HG02759 (cell line): ENCODE measurements around the gene CNPPD1.

Experiments used
- ATAC-seq: cut with Tn5 transposase; IDR thresholded peaks from one replicate; pipeline ENCODE4 v1.9.1; 2021; ENCODE audit warnings: mild to moderate bottlenecking, moderate library complexity; ENCODE audit not compliant: unreplicated experiment

Gene CNPPD1

DNA sequence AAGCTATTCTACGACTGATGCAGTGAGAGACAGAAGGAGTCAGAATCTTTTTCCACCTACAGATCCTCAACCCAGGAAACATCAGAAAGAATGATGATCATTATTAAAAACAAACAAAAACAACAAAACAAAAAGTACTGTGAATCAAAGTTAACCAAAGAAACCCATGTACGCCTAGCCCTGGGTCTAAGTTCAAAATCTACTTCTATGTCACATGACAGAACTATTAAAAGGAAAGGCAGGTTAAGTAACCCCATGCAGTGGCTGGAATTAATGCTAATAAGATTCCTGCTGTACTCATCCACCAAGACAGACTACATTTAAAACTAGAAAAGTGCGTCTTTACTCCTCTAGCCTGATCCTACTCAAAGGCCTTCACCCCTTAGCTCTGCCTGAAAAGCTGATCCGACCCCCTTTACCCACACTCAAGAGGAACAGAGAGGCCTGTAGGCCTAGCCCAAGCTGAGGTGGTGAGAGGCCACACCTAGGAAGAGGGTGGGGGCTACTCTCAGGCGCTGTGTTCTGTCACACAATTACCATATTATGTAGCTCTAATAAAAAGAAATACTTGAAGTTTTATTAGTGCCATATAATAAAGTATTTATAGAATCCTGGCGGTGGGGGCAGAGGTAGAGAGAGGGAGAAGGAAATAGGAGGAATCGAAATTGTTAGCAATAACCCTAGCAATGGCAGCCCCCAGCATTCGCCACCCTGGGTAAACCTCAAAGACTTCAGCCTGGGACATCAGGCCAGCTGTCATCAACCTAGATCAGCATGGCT lies 53.2 kb downstream of the CNPPD1 start:
- no peak for ATAC-seq

DNA sequence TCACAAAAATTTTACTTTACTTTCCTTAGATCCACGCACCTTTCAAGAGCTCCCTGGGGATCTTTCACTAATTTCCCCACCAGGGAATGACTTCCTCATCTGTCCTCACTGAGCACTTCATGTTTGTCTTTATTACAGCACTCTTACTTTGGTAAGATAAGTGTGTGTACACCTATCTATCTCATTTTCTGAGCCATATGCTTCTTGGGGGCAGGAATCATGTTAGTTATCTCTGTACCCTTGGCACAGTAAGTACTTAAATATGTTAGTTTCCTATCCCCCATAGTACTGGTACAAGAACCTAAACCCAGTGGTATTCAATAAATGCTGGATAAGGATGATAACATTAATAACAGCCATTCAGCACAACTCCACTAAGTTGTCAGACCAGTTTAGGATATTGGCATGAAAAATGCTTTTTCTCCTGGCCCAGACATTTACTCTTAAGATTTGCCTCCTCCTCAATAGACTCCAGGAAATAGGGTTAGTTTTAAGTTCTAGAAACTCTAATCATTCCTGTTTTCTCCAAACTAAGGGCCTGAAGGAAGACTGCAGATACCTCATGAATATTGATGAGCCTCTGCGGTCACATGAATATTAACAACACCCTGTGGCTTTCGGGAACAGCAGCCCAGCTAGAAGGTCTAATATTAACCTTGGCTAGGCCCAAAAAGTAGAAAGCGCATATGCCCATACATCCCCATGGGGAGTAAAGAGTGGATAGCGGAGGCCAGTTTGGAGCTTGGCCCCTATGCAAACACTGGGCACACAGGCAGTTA lies 54.3 kb downstream of the CNPPD1 start:
- ATAC-seq = no peak
